H9 (cell line): Measurements from ENCODE around the gene TXNL4A. TPM values are rescaled to one million over a fixed set of nuclear protein-coding genes. Genes with fewer than 3 reads are reported as not detected.

Experiments used
- DNase-seq: peaks from one replicate; pipeline ENCODE4 v3.0.0-alpha.2; 2017
- H2AFZ ChIP-seq: one replicate; pipeline ENCODE4 v1.6.1; 2013; ENCODE audit warnings: mild to moderate bottlenecking, low read length, control low read depth, moderate library complexity
- H2AK5ac ChIP-seq: 2 replicates; pipeline ENCODE4 v1.6.1; 2013; ENCODE audit warnings: low read length, control low read depth, mixed read lengths; ENCODE audit not compliant: insufficient read length
- H2BK120ac ChIP-seq: one replicate; pipeline ENCODE4 v1.6.1; 2013; ENCODE audit warnings: low read depth, mild to moderate bottlenecking, low read length, control low read depth, inconsistent platforms; ENCODE audit not compliant: poor library complexity, severe bottlenecking
- H2BK12ac ChIP-seq: 2 replicates; pipeline ENCODE4 v1.6.1; 2013; ENCODE audit warnings: low read length, control low read depth, mixed read lengths, low read depth; ENCODE audit not compliant: insufficient read length
- H2BK15ac ChIP-seq: 2 replicates; pipeline ENCODE4 v1.6.1; 2013; ENCODE audit warnings: low read depth, low read length, control low read depth
- H2BK20ac ChIP-seq: one replicate; pipeline ENCODE4 v1.6.1; 2013; ENCODE audit warnings: low read depth, mild to moderate bottlenecking, low read length, control low read depth, inconsistent platforms; ENCODE audit not compliant: poor library complexity, severe bottlenecking
- H2BK5ac ChIP-seq: 2 replicates; pipeline ENCODE4 v1.6.1; 2013; ENCODE audit warnings: low read length, control low read depth, mixed read lengths; ENCODE audit not compliant: insufficient read length
- H3K14ac ChIP-seq: 2 replicates; pipeline ENCODE4 v1.6.1; 2013; ENCODE audit warnings: low read length, control low read depth; ENCODE audit not compliant: insufficient read depth
- H3K18ac ChIP-seq: 2 replicates; pipeline ENCODE4 v1.6.1; 2013; ENCODE audit warnings: low read depth, mild to moderate bottlenecking, mixed read lengths, low read length, control low read depth; ENCODE audit not compliant: insufficient read length
- H3K23ac ChIP-seq: 2 replicates; pipeline ENCODE4 v1.6.1; 2013; ENCODE audit warnings: low read length, control low read depth, mixed read lengths, low read depth; ENCODE audit not compliant: insufficient read length
- H3K23me2 ChIP-seq: 2 replicates; pipeline ENCODE4 v1.6.1; 2013; ENCODE audit warnings: low read depth, mild to moderate bottlenecking, mixed read lengths, low read length, control low read depth; ENCODE audit not compliant: insufficient read length, poor library complexity, severe bottlenecking
- H3K27ac ChIP-seq: 2 replicates; pipeline ENCODE4 v1.5.1; 2013; ENCODE audit warnings: low read length, control low read depth, mixed read lengths, low read depth; ENCODE audit not compliant: insufficient read length
- H3K27me3 ChIP-seq: 2 replicates; pipeline ENCODE4 v1.6.1; 2013; ENCODE audit warnings: low read length, control low read depth, inconsistent platforms; ENCODE audit not compliant: insufficient read depth
- H3K4ac ChIP-seq: 2 replicates; pipeline ENCODE4 v1.6.1; 2013; ENCODE audit warnings: low read depth, mild to moderate bottlenecking, control low read depth, inconsistent platforms, low read length, moderate library complexity
- H3K4me1 ChIP-seq: 2 replicates; pipeline ENCODE4 v1.6.1; 2013; ENCODE audit warnings: low read length, control low read depth, inconsistent platforms; ENCODE audit not compliant: insufficient read depth
- H3K4me2 ChIP-seq: 2 replicates; pipeline ENCODE4 v1.6.1; 2013; ENCODE audit warnings: low read length, control low read depth, mixed read lengths; ENCODE audit not compliant: insufficient read length, insufficient read depth
- H3K56ac ChIP-seq: 2 replicates; pipeline ENCODE4 v1.6.1; 2013; ENCODE audit warnings: low read depth, mild to moderate bottlenecking, mixed read lengths, low read length, control low read depth; ENCODE audit not compliant: insufficient read length
- H3K79me1 ChIP-seq: 2 replicates; pipeline ENCODE4 v1.6.1; 2013; ENCODE audit warnings: low read depth, mild to moderate bottlenecking, moderate library complexity, low read length, control low read depth, inconsistent platforms; ENCODE audit not compliant: insufficient read depth, poor library complexity, severe bottlenecking
- H3K79me2 ChIP-seq: 2 replicates; pipeline ENCODE4 v1.6.1; 2013; ENCODE audit warnings: low read length, control low read depth, inconsistent platforms; ENCODE audit not compliant: insufficient read depth
- H3K9ac ChIP-seq: 2 replicates; pipeline ENCODE4 v1.6.1; 2013; ENCODE audit warnings: low read length, control low read depth, mixed read lengths; ENCODE audit not compliant: insufficient read length; ENCODE audit errors: extremely low read depth
- H3K9me3 ChIP-seq: one replicate; pipeline ENCODE4 v1.6.1; 2013; ENCODE audit warnings: low read depth, low read length, inconsistent platforms; ENCODE audit not compliant: control insufficient read depth
- H3T11ph ChIP-seq: one replicate; pipeline ENCODE4 v1.6.1; 2013; ENCODE audit warnings: mild to moderate bottlenecking, low read length, control low read depth, inconsistent platforms
- H4K20me1 ChIP-seq: one replicate; pipeline ENCODE4 v1.6.1; 2013; ENCODE audit not compliant: control insufficient read depth, insufficient read length, insufficient read depth
- H4K5ac ChIP-seq: 2 replicates; pipeline ENCODE4 v1.6.1; 2013; ENCODE audit warnings: low read depth, mild to moderate bottlenecking, mixed read lengths, low read length, control low read depth; ENCODE audit not compliant: insufficient read length
- H4K8ac ChIP-seq: replicated peaks from 2 replicates; pipeline ENCODE4 v1.6.1; 2013; ENCODE audit warnings: low read length, control low read depth, mixed read lengths, low read depth; ENCODE audit not compliant: insufficient read length
- H4K91ac ChIP-seq: 2 replicates; pipeline ENCODE4 v1.6.1; 2013; ENCODE audit warnings: low read depth, mild to moderate bottlenecking, moderate library complexity, mixed read lengths, low read length, control low read depth; ENCODE audit not compliant: insufficient read length
- H3K27ac Mint-ChIP-seq, 3 experiments: 2 replicates in 2 of 3; 3 replicates in 1 of 3; pipeline ENCODE4 v1.8.0; 2020 to 2021; ENCODE audit warnings: mixed read lengths in 3 of 3, mild to moderate bottlenecking in 1 of 3, moderate library complexity in 1 of 3
- H3K27me3 Mint-ChIP-seq: 2 replicates; pipeline ENCODE4 v1.8.0; 2021; ENCODE audit warnings: low read depth, mild to moderate bottlenecking, moderate library complexity, mixed read lengths
- H3K36me3 Mint-ChIP-seq, 3 experiments: 2 replicates in 2 of 3; 3 replicates in 1 of 3; pipeline ENCODE4 v1.8.0; 2020 to 2021; ENCODE audit warnings: low read depth in 3 of 3, mixed read lengths in 3 of 3; ENCODE audit not compliant: insufficient read depth in 1 of 3
- H3K4me1 Mint-ChIP-seq, 2 experiments: 2 replicates each; pipeline ENCODE4 v1.8.0; 2020; ENCODE audit warnings: mixed read lengths in 2 of 2
- H3K4me3 Mint-ChIP-seq, 2 experiments: 2 replicates in 1 of 2; 3 replicates in 1 of 2; pipeline ENCODE4 v1.8.0; 2020 to 2021; ENCODE audit warnings: mild to moderate bottlenecking in 2 of 2, mixed read lengths in 2 of 2, moderate library complexity in 1 of 2
- H3K9me3 Mint-ChIP-seq, 2 experiments: 2 replicates in 1 of 2; 3 replicates in 1 of 2; pipeline ENCODE4 v1.8.0; 2020; ENCODE audit warnings: mild to moderate bottlenecking in 2 of 2, mixed read lengths in 2 of 2, moderate library complexity in 1 of 2
- CTCF ChIP-seq: fragments of 200-600 bp; sonication (generic); conservative IDR thresholded peaks from 3 replicates; pipeline ENCODE4 v1.8.0; 2021; ENCODE audit warnings: antibody characterized with exemption, mild to moderate bottlenecking
- WGBS: extraction: QIAGEN DNeasy Blood & Tissue Kit; methylation state at CpG from one replicate; pipeline ENCODE4 v1.1.7; 2013; ENCODE audit warnings: missing lambda C conversion rate, low lambda C conversion rate, mixed read lengths; ENCODE audit not compliant: insufficient read length; ENCODE audit errors: extremely low coverage; 5-methylcytosine and 5-hydroxymethylcytosine counted together
- total RNA-seq: library from RNA; stranded (reverse); gene quantifications from 2 replicates; pipeline ENCODE4 v1.2.1, GENCODE V29; 2021

TXNL4A gene
- total RNA-seq, 1 experiment from 2014 or later, result 163 TPM

- no peak overlapping the region for H2AFZ ChIP-seq
- Mint-ChIP-seq H3K9me3 (peaks cover 17 to 20% of the 10 kb centered on the region in 2 experiments), H3K36me3 (peaks cover 0 to 42% (median 24%) of the 10 kb centered on the region in 3 experiments; a peak in 5 of 7 replicates), H3K4me1 (peaks cover 2 to 8% of the 10 kb centered on the region in 2 experiments; a peak in 3 of 4 replicates), H3K27ac (no peak overlapping the region), H3K4me3 (no peak overlapping the region), H3K27me3 (peaks cover 5% of the 10 kb centered on the region; the same call in 1 of the 2 replicates)
- H3T11ph ChIP-seq, result no peak overlapping the region
- H3K4ac ChIP-seq, result no peak overlapping the region
- H3K56ac ChIP-seq, result no peak overlapping the region
- H4K20me1 ChIP-seq, result peaks cover 3% of the 10 kb centered on the region
- DNase-seq, result peak; percentile 9
- no peak overlapping the region for H3K4me2 ChIP-seq
- no peak overlapping the region for H2BK5ac ChIP-seq
- H3K27me3 ChIP-seq, result no peaks in the 10 kb centered on the region
- no peak overlapping the region for H3K18ac ChIP-seq
- H3K4me1 ChIP-seq, result no peaks in the 10 kb centered on the region
- no peak overlapping the region for H2BK12ac ChIP-seq
- H4K5ac ChIP-seq, result no peak overlapping the region
- H2BK120ac ChIP-seq, result no peak overlapping the region
- no peak overlapping the region for H4K8ac ChIP-seq
- H2BK20ac ChIP-seq, result no peak overlapping the region
- no peaks in the 10 kb centered on the region for H3K79me1 ChIP-seq
- no CpG with 5 or more reads among the region's 6 CpGs for WGBS
- H2AK5ac ChIP-seq, result no peak overlapping the region
- H3K79me2 ChIP-seq, result no peaks in the 10 kb centered on the region
- H3K23me2 ChIP-seq, result no peaks in the 10 kb centered on the region
- peaks cover 5% of the 10 kb centered on the region for H3K9me3 ChIP-seq
- H3K23ac ChIP-seq, result no peak overlapping the region
- no peak overlapping the region for H3K9ac ChIP-seq
- H4K91ac ChIP-seq, result no peak overlapping the region
- no peak overlapping the region for H2BK15ac ChIP-seq
- TF ChIP-seq CTCF, result no peak
- no peak overlapping the region for H3K27ac ChIP-seq
- H3K14ac ChIP-seq, result no peak overlapping the region
Measured at GRCh38 chr18:79935925-79936324, 52.4 kb downstream of the TXNL4A start.
